Measurements from ENCODE around the gene SMG6. TPM values are rescaled to one million over a fixed set of nuclear protein-coding genes. Genes with fewer than 3 reads are reported as not detected.

Gene SMG6
- total RNA-seq (2021), result 36.1 and 38.4 TPM in 2 replicates
- percentile 78 among the genes with signal in this experiment for Bru-seq, nascent RNA
- BruChase-seq, experiment 1, labeled RNA remaining after a 2-hour chase, result percentile 78 among the genes with signal in this experiment
- BruChase-seq, experiment 2, labeled RNA remaining after a 6-hour chase, result percentile 86 among the genes with signal in this experiment
- long read RNA-seq, full-length matches to known transcripts, result 21 of 39 reads
- long read RNA-seq, partial matches to known transcripts, result 7 of 39 reads
- long read RNA-seq, other reads (novel, unspliced or antisense), result 11 of 39 reads

GRCh38 chr17:2303204-2304188, at the start of gene SMG6, which contains the start of gene SRR:
Gene SMG6 (minus strand): TSS chr17:2303785. CDS start chr17:2303720, 65 bp downstream.
Gene SRR (plus strand): TSS chr17:2303950. CDS start chr17:2315561, 11,611 bp downstream.
- BruUV-seq (replicated peaks), result no TSS peak
- Histone ChIP-seq H3K27ac (ENCODE audit: low read depth, low read length, poor library complexity, severe bottlenecking) (peak within 1 kb of the TSS; percentile 93), H3K9me3 (ENCODE audit: low read depth, low read length, poor library complexity, severe bottlenecking) (no peaks in the 10 kb centered on the region), H3K4me3 (ENCODE audit: low read depth, low read length, poor library complexity, severe bottlenecking) (peak within 1 kb of the TSS; percentile 94), H3K27me3 (replicated peaks; ENCODE audit: insufficient read depth, low read depth, low read length, poor library complexity) (no peaks in the 10 kb centered on the region), H3K36me3 (ENCODE audit: insufficient read depth, low read length, poor library complexity, severe bottlenecking) (peaks cover 17% of the 10 kb centered on the region), H3K4me1 (ENCODE audit: insufficient read depth, low read length, poor library complexity, severe bottlenecking) (peaks cover 5% of the 10 kb centered on the region)
- intact Hi-C loops (cut with micrococcal nuclease; ENCODE audit: unreplicated experiment), result no loop called here
- peak; percentile 96 for DNase-seq (ENCODE audit: low spot score)
- no peak for TF ChIP-seq EZH2 (IDR thresholded peaks at IDR 0.05; ENCODE audit: borderline replicate concordance, low read depth, low read length, poor library complexity, severe bottlenecking)
- TF ChIP-seq, protein P1, sequence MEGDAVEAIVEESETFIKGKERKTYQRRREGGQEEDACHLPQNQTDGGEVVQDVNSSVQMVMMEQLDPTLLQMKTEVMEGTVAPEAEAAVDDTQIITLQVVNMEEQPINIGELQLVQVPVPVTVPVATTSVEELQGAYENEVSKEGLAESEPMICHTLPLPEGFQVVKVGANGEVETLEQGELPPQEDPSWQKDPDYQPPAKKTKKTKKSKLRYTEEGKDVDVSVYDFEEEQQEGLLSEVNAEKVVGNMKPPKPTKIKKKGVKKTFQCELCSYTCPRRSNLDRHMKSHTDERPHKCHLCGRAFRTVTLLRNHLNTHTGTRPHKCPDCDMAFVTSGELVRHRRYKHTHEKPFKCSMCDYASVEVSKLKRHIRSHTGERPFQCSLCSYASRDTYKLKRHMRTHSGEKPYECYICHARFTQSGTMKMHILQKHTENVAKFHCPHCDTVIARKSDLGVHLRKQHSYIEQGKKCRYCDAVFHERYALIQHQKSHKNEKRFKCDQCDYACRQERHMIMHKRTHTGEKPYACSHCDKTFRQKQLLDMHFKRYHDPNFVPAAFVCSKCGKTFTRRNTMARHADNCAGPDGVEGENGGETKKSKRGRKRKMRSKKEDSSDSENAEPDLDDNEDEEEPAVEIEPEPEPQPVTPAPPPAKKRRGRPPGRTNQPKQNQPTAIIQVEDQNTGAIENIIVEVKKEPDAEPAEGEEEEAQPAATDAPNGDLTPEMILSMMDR (conservative IDR thresholded peaks at IDR 0.05; ENCODE audit: low read depth, low read length), result no peak
- ChIA-PET POLR2A (ENCODE audit: low non-redundant PET) (interaction anchor here (0.6 to 0.7 kb wide), 3 partner anchors 193 to 506 kb away, joined by 3 to 13 read pairs (median 6); no protein-coding TSS in a partner anchor), CTCF (interaction anchor here (0.6 to 0.9 kb wide), 2 partner anchors 249 to 787 kb away, joined by 3 to 5 read pairs; partner anchors contain the start of gene INPP5K)

DNA sequence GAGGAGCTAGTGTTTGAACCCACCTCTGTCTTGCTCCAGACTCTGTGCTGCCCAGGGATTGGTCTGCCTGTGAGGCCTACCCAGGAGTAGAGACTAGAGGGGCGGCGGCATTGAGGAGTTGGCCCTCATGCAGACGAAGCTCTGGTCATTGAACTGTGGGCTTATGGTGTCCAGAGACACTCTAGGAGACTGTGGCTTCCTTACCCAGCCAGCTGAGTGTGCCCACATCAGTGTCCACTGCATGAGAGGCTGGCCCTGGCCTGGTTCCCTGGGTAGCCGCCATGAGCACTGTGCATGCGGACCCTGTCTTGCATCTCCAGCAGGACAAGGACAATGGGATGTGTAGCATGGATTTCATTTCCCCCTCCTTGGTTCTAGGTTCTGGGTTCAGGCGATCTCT, 47.7 kb upstream of the SMG6 start:
- Histone ChIP-seq H3K9me3 (ENCODE audit: low read depth, low read length, poor library complexity, severe bottlenecking) (no peaks in the 10 kb centered on the region), H3K4me1 (ENCODE audit: insufficient read depth, low read length, poor library complexity, severe bottlenecking) (peaks cover 14% of the 10 kb centered on the region), H3K36me3 (ENCODE audit: insufficient read depth, low read length, poor library complexity, severe bottlenecking) (no peaks in the 10 kb centered on the region), H3K4me3 (ENCODE audit: low read depth, low read length, poor library complexity, severe bottlenecking) (no peak overlapping the region), H3K27me3 (replicated peaks; ENCODE audit: insufficient read depth, low read depth, low read length, poor library complexity) (no peaks in the 10 kb centered on the region), H3K27ac (ENCODE audit: low read depth, low read length, poor library complexity, severe bottlenecking) (no peak overlapping the region)
- intact Hi-C loops (cut with micrococcal nuclease; ENCODE audit: unreplicated experiment), result no loop called here
- no peak for TF ChIP-seq EZH2 (IDR thresholded peaks at IDR 0.05; ENCODE audit: borderline replicate concordance, low read depth, low read length, poor library complexity, severe bottlenecking)
- TF ChIP-seq, protein P1 (conservative IDR thresholded peaks at IDR 0.05; ENCODE audit: low read depth, low read length), result no peak
- BruUV-seq (replicated peaks), result no TSS peak
- CTCF ChIA-PET, result no interaction called here
- no peak for DNase-seq (ENCODE audit: low spot score)
- POLR2A ChIA-PET (ENCODE audit: low non-redundant PET), result no interaction called here
